ENCODE results near the gene AFP.

DNA sequence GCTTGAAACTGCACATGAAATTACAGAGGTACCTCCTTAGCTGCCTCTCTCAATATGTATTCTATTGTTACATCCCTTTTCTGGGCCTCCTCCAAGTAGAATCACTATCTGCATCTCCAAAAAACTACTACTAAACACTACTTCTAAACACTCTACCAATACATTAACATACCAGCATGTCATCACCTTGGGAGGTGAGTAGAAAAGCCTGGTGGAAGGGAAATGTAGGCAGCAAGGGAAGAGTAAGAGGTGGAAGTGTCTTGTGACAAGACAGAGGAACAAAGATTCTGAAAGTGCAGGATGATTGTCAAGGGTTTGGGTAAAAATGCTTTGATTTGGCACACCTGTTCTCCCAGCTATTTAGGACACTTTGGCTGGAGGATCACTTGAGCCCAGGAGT lies 49.1 kb downstream of the AFP start:
- TF ChIP-seq, protein P1, sequence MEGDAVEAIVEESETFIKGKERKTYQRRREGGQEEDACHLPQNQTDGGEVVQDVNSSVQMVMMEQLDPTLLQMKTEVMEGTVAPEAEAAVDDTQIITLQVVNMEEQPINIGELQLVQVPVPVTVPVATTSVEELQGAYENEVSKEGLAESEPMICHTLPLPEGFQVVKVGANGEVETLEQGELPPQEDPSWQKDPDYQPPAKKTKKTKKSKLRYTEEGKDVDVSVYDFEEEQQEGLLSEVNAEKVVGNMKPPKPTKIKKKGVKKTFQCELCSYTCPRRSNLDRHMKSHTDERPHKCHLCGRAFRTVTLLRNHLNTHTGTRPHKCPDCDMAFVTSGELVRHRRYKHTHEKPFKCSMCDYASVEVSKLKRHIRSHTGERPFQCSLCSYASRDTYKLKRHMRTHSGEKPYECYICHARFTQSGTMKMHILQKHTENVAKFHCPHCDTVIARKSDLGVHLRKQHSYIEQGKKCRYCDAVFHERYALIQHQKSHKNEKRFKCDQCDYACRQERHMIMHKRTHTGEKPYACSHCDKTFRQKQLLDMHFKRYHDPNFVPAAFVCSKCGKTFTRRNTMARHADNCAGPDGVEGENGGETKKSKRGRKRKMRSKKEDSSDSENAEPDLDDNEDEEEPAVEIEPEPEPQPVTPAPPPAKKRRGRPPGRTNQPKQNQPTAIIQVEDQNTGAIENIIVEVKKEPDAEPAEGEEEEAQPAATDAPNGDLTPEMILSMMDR (conservative IDR thresholded peaks at IDR 0.05; ENCODE audit: low read length) = no peak
- TF ChIP-seq EZH2phosphoT487 (IDR thresholded peaks at IDR 0.05; ENCODE audit: borderline replicate concordance) = no peak
